ENCODE data around the gene GABRR1. TPM values are rescaled to one million over a fixed set of nuclear protein-coding genes. Genes with fewer than 3 reads are reported as not detected.

GABRR1 gene
- total RNA-seq, 1 experiment from 2014 or later = not detected

DNA sequence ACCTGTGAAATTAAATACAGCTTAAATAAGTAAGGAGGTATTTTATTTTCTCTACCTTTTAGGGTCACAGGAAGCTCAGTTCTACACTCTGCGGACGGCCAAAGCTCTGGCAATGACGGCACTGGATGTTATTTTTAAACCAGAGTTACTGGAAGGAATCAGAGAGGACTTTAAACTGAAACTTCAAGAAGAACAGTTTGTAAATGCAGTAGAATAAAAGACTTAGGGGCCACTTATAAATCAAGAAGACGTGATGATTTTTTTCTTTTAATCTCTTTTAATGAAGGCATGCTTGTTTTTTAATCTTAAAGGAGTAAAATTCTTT lies 55.1 kb downstream of the GABRR1 start:
- ChIA-PET POLR2A (interaction anchor here (2.2 kb wide), 1 partner anchor 15 kb away, joined by 4 read pairs; no protein-coding TSS in a partner anchor), CTCF (interaction anchor here (0.7 kb wide), 1 partner anchor 38 kb away, joined by 3 read pairs; no protein-coding TSS in a partner anchor)
- H3K4me3 Mint-ChIP-seq (ENCODE audit: unreplicated experiment) = no peak overlapping the region
- H3K27ac Mint-ChIP-seq (ENCODE audit: low read depth, unreplicated experiment) = no peak overlapping the region
- no peak for DNase-seq (ENCODE audit: unreplicated experiment)
- no peaks in the 10 kb centered on the region for H3K27me3 Mint-ChIP-seq (ENCODE audit: insufficient read depth, unreplicated experiment)
- peaks cover 31% of the 10 kb centered on the region for H3K36me3 Mint-ChIP-seq (ENCODE audit: insufficient read depth, unreplicated experiment)
- H3K9me3 Mint-ChIP-seq (ENCODE audit: unreplicated experiment) = no peaks in the 10 kb centered on the region
- intact Hi-C loops (cut with micrococcal nuclease) = no loop called here
- no peaks in the 10 kb centered on the region for H3K4me1 Mint-ChIP-seq (ENCODE audit: insufficient read depth, unreplicated experiment)
- TF ChIP-seq, protein P1, sequence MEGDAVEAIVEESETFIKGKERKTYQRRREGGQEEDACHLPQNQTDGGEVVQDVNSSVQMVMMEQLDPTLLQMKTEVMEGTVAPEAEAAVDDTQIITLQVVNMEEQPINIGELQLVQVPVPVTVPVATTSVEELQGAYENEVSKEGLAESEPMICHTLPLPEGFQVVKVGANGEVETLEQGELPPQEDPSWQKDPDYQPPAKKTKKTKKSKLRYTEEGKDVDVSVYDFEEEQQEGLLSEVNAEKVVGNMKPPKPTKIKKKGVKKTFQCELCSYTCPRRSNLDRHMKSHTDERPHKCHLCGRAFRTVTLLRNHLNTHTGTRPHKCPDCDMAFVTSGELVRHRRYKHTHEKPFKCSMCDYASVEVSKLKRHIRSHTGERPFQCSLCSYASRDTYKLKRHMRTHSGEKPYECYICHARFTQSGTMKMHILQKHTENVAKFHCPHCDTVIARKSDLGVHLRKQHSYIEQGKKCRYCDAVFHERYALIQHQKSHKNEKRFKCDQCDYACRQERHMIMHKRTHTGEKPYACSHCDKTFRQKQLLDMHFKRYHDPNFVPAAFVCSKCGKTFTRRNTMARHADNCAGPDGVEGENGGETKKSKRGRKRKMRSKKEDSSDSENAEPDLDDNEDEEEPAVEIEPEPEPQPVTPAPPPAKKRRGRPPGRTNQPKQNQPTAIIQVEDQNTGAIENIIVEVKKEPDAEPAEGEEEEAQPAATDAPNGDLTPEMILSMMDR (IDR thresholded peaks at IDR 0.05; ENCODE audit: unreplicated experiment) = no peak
- no TSS peak for BruUV-seq (replicated peaks)

GRCh38 chr6:89161326-89162046 lies 55.7 kb downstream of the GABRR1 start:
- Mint-ChIP-seq H3K4me1 (ENCODE audit: insufficient read depth, unreplicated experiment) (no peaks in the 10 kb centered on the region), H3K36me3 (ENCODE audit: insufficient read depth, unreplicated experiment) (peaks cover 31% of the 10 kb centered on the region), H3K9me3 (ENCODE audit: unreplicated experiment) (no peaks in the 10 kb centered on the region), H3K4me3 (ENCODE audit: unreplicated experiment) (no peak overlapping the region), H3K27me3 (ENCODE audit: insufficient read depth, unreplicated experiment) (no peaks in the 10 kb centered on the region), H3K27ac (ENCODE audit: low read depth, unreplicated experiment) (no peak overlapping the region)
- ChIA-PET CTCF (interaction anchor here (0.7 to 0.8 kb wide), 2 partner anchors 38 to 80 kb away, joined by 3 read pairs; no protein-coding TSS in a partner anchor), POLR2A (no interaction called here)
- intact Hi-C loops (cut with micrococcal nuclease) = no loop called here
- DNase-seq (ENCODE audit: unreplicated experiment) = no peak
- no TSS peak for BruUV-seq (replicated peaks)
- TF ChIP-seq, protein P1 (IDR thresholded peaks at IDR 0.05; ENCODE audit: unreplicated experiment) = no peak

DNA sequence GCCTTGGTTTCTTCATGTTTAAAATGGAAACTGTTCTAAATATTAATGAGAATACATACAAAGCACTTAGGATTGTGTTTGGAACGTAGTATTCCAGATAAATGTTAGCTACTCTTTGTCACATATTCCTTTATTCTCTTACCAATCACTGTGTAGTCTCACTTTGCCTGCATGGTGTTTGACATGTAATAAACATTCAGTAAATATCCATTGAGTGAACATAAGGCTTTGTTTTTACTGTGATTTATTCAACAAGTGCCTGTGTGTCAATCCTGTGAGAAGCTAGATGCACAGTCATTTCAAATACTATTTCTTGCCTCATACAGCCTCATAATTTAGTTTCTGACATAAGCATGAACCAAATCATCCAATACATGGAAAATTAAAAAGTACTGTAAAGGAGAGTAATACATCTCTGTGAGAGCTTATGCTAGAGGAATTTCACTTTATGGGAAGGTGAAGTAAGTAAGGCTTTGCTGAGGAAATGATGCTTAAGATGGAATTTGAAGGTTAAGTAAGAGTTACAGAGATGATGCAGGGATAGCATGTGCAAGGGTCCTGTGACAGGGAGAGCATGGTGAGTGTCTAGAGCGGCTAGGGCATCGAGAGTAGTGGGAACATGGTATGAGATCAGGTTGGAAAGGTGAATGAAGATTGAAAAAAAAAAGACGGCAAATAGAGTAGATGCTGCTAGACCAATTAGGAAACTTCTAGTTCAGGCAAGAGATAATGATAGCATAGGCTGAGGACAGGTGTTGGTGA lies 56.6 kb downstream of the GABRR1 start:
- CTCF ChIA-PET = no interaction called here
- Mint-ChIP-seq H3K27ac (ENCODE audit: low read depth, unreplicated experiment) (no peak overlapping the region), H3K27me3 (ENCODE audit: insufficient read depth, unreplicated experiment) (no peaks in the 10 kb centered on the region), H3K4me1 (ENCODE audit: insufficient read depth, unreplicated experiment) (no peaks in the 10 kb centered on the region), H3K36me3 (ENCODE audit: insufficient read depth, unreplicated experiment) (peaks cover 31% of the 10 kb centered on the region), H3K4me3 (ENCODE audit: unreplicated experiment) (no peak overlapping the region), H3K9me3 (ENCODE audit: unreplicated experiment) (no peaks in the 10 kb centered on the region)
- intact Hi-C loops (cut with micrococcal nuclease) = no loop called here
- no peak for DNase-seq (ENCODE audit: unreplicated experiment)
- TF ChIP-seq, protein P1 (IDR thresholded peaks at IDR 0.05; ENCODE audit: unreplicated experiment) = no peak
- no TSS peak for BruUV-seq (replicated peaks)
- POLR2A ChIA-PET = no interaction called here

DNA sequence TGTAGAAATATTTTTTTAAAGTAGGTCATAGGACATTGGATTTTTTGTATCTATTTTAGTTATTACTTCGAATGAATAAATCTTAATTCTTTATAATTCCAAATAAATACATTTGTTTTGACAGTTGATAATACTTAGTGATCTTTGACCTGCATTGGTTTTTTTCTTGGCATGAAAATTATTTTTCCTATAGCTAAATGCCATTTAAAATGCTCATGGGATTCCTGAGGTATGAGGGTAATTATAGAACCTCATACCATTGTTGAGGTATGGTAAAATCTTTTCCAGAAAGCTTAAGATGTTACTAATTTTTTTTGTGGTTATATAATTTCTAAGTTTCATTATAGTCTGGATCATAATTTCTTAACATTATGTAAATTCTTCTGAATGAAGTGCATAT lies 63.0 kb downstream of the GABRR1 start:
- intact Hi-C loops (cut with micrococcal nuclease) = no loop called here
- BruUV-seq (replicated peaks) = no TSS peak
- no peak overlapping the region for H3K4me3 Mint-ChIP-seq (ENCODE audit: unreplicated experiment)
- CTCF ChIA-PET = interaction anchor here (0.6 to 0.7 kb wide), 2 partner anchors 13 to 14 kb away, joined by 3 to 4 read pairs; no protein-coding TSS in a partner anchor
- H3K36me3 Mint-ChIP-seq (ENCODE audit: insufficient read depth, unreplicated experiment) = peaks cover 34% of the 10 kb centered on the region
- POLR2A ChIA-PET = interaction anchor here (0.5 to 1.5 kb wide), 2 partner anchors 9 to 150 kb away, joined by 3 to 5 read pairs; partner anchors contain the start of gene PM20D2
- H3K9me3 Mint-ChIP-seq (ENCODE audit: unreplicated experiment) = no peaks in the 10 kb centered on the region
- no peak for DNase-seq (ENCODE audit: unreplicated experiment)
- H3K27me3 Mint-ChIP-seq (ENCODE audit: insufficient read depth, unreplicated experiment) = no peaks in the 10 kb centered on the region
- no peak overlapping the region for H3K27ac Mint-ChIP-seq (ENCODE audit: low read depth, unreplicated experiment)
- peaks cover 6% of the 10 kb centered on the region for H3K4me1 Mint-ChIP-seq (ENCODE audit: insufficient read depth, unreplicated experiment)
- TF ChIP-seq, protein P1 (IDR thresholded peaks at IDR 0.05; ENCODE audit: unreplicated experiment) = no peak

All from MCF 10A (cell line).